ENCODE data around the gene GIMAP5. TPM values are rescaled to one million over a fixed set of nuclear protein-coding genes. Genes with fewer than 3 reads are reported as not detected.

GIMAP5 gene
- total RNA-seq, 1 donor from 2014 or later: not detected

DNA sequence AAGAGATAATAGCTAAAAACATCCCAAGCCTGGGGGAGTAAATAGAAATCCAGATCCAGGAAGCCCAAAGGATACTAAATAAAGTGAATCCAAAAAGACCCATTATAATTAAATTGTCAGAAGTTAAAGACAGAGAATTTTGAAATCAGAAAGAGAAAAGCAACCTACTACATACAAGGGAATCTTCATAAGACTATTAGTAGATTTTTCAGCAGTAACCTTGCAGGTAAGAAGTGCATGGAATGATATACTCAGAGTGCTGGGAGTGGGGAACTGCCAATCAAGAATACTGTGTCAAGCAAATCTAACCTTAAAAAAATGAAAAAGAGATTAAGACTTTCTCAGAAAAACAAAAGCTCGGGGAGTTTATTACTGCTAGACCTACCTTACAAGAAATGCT, 34.0 kb upstream of the GIMAP5 start:
- peaks cover 4% of the 10 kb centered on the region for H3K9me3 ChIP-seq (ENCODE audit: low read depth)
- Mint-ChIP-seq H3K27me3 (ENCODE audit: insufficient read depth, low read depth) (no peaks in the 10 kb centered on the region), H3K9me3 (peaks cover 29% of the 10 kb centered on the region), H3K27ac (no peak overlapping the region), H3K36me3 (no peaks in the 10 kb centered on the region), H3K4me3 (no peak overlapping the region), H3K4me1 (no peaks in the 10 kb centered on the region)
- no peak overlapping the region for H3K4me2 ChIP-seq
- H3K27me3 ChIP-seq: no peaks in the 10 kb centered on the region
- H3K27ac ChIP-seq: no peak overlapping the region
- H4K20me1 ChIP-seq (ENCODE audit: low read depth): no peaks in the 10 kb centered on the region
- no peak overlapping the region for H3K9ac ChIP-seq
- no peaks in the 10 kb centered on the region for H3K36me3 ChIP-seq
- H3F3A ChIP-seq (ENCODE audit: low read depth): no peaks in the 10 kb centered on the region
- no peak for DNase-seq (ENCODE audit: low spot score)
- H3K4me1 ChIP-seq: no peaks in the 10 kb centered on the region
- no peak overlapping the region for H3K4me3 ChIP-seq
- no peak overlapping the region for H2AFZ ChIP-seq (replicated peaks)
- TF ChIP-seq, protein P1, sequence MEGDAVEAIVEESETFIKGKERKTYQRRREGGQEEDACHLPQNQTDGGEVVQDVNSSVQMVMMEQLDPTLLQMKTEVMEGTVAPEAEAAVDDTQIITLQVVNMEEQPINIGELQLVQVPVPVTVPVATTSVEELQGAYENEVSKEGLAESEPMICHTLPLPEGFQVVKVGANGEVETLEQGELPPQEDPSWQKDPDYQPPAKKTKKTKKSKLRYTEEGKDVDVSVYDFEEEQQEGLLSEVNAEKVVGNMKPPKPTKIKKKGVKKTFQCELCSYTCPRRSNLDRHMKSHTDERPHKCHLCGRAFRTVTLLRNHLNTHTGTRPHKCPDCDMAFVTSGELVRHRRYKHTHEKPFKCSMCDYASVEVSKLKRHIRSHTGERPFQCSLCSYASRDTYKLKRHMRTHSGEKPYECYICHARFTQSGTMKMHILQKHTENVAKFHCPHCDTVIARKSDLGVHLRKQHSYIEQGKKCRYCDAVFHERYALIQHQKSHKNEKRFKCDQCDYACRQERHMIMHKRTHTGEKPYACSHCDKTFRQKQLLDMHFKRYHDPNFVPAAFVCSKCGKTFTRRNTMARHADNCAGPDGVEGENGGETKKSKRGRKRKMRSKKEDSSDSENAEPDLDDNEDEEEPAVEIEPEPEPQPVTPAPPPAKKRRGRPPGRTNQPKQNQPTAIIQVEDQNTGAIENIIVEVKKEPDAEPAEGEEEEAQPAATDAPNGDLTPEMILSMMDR (IDR thresholded peaks at IDR 0.05): no peak
- TF ChIP-seq EZH2phosphoT487 (IDR thresholded peaks at IDR 0.05): no peak
- TF ChIP-seq EZH2 (IDR thresholded peaks at IDR 0.05): no peak
- H3K79me2 ChIP-seq (ENCODE audit: low read depth): no peaks in the 10 kb centered on the region

DNA sequence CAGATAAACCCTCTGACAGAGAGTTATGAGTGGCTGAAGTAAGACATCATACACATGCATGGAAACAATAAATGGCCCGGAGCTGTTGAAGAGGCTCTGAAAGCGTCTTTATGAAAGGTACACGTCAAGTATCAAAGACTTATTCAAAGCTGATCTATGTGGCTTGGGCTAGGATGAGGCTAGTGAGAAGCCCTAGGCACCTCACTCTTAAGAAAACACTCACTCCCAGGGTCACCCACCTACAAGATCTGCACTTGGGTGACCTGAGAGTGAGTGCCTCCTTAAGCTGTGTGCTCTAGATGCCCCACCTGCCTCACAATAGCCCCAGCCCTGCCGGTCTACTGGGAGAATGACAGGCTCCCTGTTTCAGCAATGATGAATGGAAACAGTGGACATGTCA, 21.9 kb upstream of the GIMAP5 start:
- H3K4me1 ChIP-seq: no peaks in the 10 kb centered on the region
- no peaks in the 10 kb centered on the region for H3K36me3 Mint-ChIP-seq
- H2AFZ ChIP-seq (replicated peaks): no peak overlapping the region
- peaks cover 14% of the 10 kb centered on the region for H3K9me3 Mint-ChIP-seq
- H3K4me2 ChIP-seq: no peak overlapping the region
- no peaks in the 10 kb centered on the region for H3K9me3 ChIP-seq (ENCODE audit: low read depth)
- H3K4me3 ChIP-seq: no peak overlapping the region
- TF ChIP-seq, protein P1 (IDR thresholded peaks at IDR 0.05): no peak
- TF ChIP-seq EZH2phosphoT487 (IDR thresholded peaks at IDR 0.05): no peak
- no peak for TF ChIP-seq EZH2 (IDR thresholded peaks at IDR 0.05)
- no peaks in the 10 kb centered on the region for H3K79me2 ChIP-seq (ENCODE audit: low read depth)
- H3K36me3 ChIP-seq: no peaks in the 10 kb centered on the region
- H3K27me3 Mint-ChIP-seq (ENCODE audit: insufficient read depth, low read depth): peaks cover 4% of the 10 kb centered on the region
- H3K9ac ChIP-seq: no peak overlapping the region
- no peaks in the 10 kb centered on the region for H3K4me1 Mint-ChIP-seq
- H3K27ac Mint-ChIP-seq: no peak overlapping the region
- no peak overlapping the region for H3K27ac ChIP-seq
- DNase-seq (ENCODE audit: low spot score): no peak
- H3K27me3 ChIP-seq: peaks cover 61% of the 10 kb centered on the region
- no peaks in the 10 kb centered on the region for H4K20me1 ChIP-seq (ENCODE audit: low read depth)
- no peaks in the 10 kb centered on the region for H3F3A ChIP-seq (ENCODE audit: low read depth)
- H3K4me3 Mint-ChIP-seq: no peak overlapping the region

DNA sequence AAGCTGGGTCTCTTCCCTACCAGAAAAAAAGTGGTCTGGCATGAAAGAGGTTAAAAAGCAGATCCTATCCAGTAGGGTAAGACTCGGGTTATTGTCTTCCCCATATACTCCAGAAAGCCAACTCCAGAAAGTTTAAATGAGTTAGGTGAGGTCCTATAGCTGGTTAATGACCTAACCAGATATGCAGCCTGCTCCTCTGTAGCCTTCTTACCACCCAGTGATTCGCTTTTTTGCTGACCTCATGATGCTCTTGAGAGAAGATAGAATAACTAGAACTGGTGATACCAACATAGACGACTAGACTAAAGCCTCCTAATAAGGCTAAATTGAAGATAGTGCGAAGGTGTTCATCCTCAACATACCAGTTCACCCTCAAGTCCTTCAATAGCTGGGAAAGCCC, 21.5 kb upstream of the GIMAP5 start:
- Histone ChIP-seq H3K9me3 (ENCODE audit: low read depth) (no peaks in the 10 kb centered on the region), H3K4me3 (no peak overlapping the region), H3K27ac (no peak overlapping the region), H3K9ac (no peak overlapping the region), H3K36me3 (no peaks in the 10 kb centered on the region), H2AFZ (replicated peaks) (no peak overlapping the region), H3K4me1 (no peaks in the 10 kb centered on the region), H3F3A (ENCODE audit: low read depth) (no peaks in the 10 kb centered on the region), H3K4me2 (no peak overlapping the region), H4K20me1 (ENCODE audit: low read depth) (no peaks in the 10 kb centered on the region), H3K27me3 (peaks cover 64% of the 10 kb centered on the region), H3K79me2 (ENCODE audit: low read depth) (no peaks in the 10 kb centered on the region)
- peaks cover 4% of the 10 kb centered on the region for H3K27me3 Mint-ChIP-seq (ENCODE audit: insufficient read depth, low read depth)
- TF ChIP-seq EZH2phosphoT487 (IDR thresholded peaks at IDR 0.05) (no peak), EZH2 (IDR thresholded peaks at IDR 0.05) (no peak)
- TF ChIP-seq, protein P1 (IDR thresholded peaks at IDR 0.05): no peak
- no peak overlapping the region for H3K4me3 Mint-ChIP-seq
- H3K27ac Mint-ChIP-seq: no peak overlapping the region
- no peak for DNase-seq (ENCODE audit: low spot score)
- H3K4me1 Mint-ChIP-seq: no peaks in the 10 kb centered on the region
- peaks cover 14% of the 10 kb centered on the region for H3K9me3 Mint-ChIP-seq
- H3K36me3 Mint-ChIP-seq: no peaks in the 10 kb centered on the region

Data from neural progenitor cell (in vitro differentiated cells).